ENCODE results near the gene MYBPC1. TPM values are rescaled to one million over a fixed set of nuclear protein-coding genes. Genes with fewer than 3 reads are reported as not detected.
"Not testable (repeated sequence)": the region's sequence is repeated elsewhere in the genome, so short reads cannot be mapped to it uniquely, and the experiment has no call there.

Gene MYBPC1
- polyA plus RNA-seq (ENCODE audit: insufficient read length in 4 of 4) = under 1 TPM in 3 of 4 donors, not detected in 1; 0.03 to 0.37 (median 0.15) TPM

- no peak for DNase-seq (ENCODE audit: low read depth in 4 of 4, low spot score in 3 of 4)
Observed at GRCh38 chr12:101594700-101595099, at the start of gene MYBPC1. TSS of gene MYBPC1 (plus strand) at chr12:101594971. CDS start at chr12:101595071, 100 bp downstream.

GRCh38 chr12:101551362-101552114 is 43.2 kb upstream of the MYBPC1 start:
- DNase-seq (ENCODE audit: low read depth in 4 of 4, low spot score in 3 of 4) = no peak

- no peak for DNase-seq (ENCODE audit: low read depth in 4 of 4, low spot score in 3 of 4)
Observed at GRCh38 chr12:101552277-101552676, 42.5 kb upstream of the MYBPC1 start.

GRCh38 chr12:101557094-101557493 is 37.7 kb upstream of the MYBPC1 start:
- DNase-seq (ENCODE audit: low read depth in 4 of 4, low spot score in 3 of 4) = no peak

GRCh38 chr12:101558726-101559125 is 36.0 kb upstream of the MYBPC1 start:
- not testable (repeated sequence) for DNase-seq (ENCODE audit: low read depth in 4 of 4, low spot score in 3 of 4)

GRCh38 chr12:101563212-101563611 is 31.6 kb upstream of the MYBPC1 start:
- DNase-seq (ENCODE audit: low read depth in 4 of 4, low spot score in 3 of 4) = no peak

GRCh38 chr12:101564912-101565311 is 29.9 kb upstream of the MYBPC1 start:
- DNase-seq (ENCODE audit: low read depth in 4 of 4, low spot score in 3 of 4) = no peak

GRCh38 chr12:101566318-101566717 is 28.5 kb upstream of the MYBPC1 start:
- no peak for DNase-seq (ENCODE audit: low read depth in 4 of 4, low spot score in 3 of 4)

- no peak for DNase-seq (ENCODE audit: low read depth in 4 of 4, low spot score in 3 of 4)
Observed at GRCh38 chr12:101567918-101568317, 26.9 kb upstream of the MYBPC1 start.

- peak in 3 of 4 donors; percentile 10 to 12 (median 11) for DNase-seq (ENCODE audit: low read depth in 4 of 4, low spot score in 3 of 4)
Observed at GRCh38 chr12:101570047-101570446, 24.7 kb upstream of the MYBPC1 start.

- DNase-seq (ENCODE audit: low read depth in 4 of 4, low spot score in 3 of 4) = no peak
Observed at GRCh38 chr12:101571105-101571504, 23.7 kb upstream of the MYBPC1 start.

- no peak for DNase-seq (ENCODE audit: low read depth in 4 of 4, low spot score in 3 of 4)
Observed at GRCh38 chr12:101573743-101574142, 21.0 kb upstream of the MYBPC1 start.

GRCh38 chr12:101578417-101578816 is 16.4 kb upstream of the MYBPC1 start:
- no peak for DNase-seq (ENCODE audit: low read depth in 4 of 4, low spot score in 3 of 4)

- DNase-seq (ENCODE audit: low read depth in 4 of 4, low spot score in 3 of 4) = no peak
Observed at GRCh38 chr12:101581190-101581589, 13.6 kb upstream of the MYBPC1 start.

- DNase-seq (ENCODE audit: low read depth in 4 of 4, low spot score in 3 of 4) = no peak
Observed at GRCh38 chr12:101582937-101583336, 11.8 kb upstream of the MYBPC1 start.

GRCh38 chr12:101590383-101590782 is 4.4 kb upstream of the MYBPC1 start:
- no peak for DNase-seq (ENCODE audit: low read depth in 4 of 4, low spot score in 3 of 4)

GRCh38 chr12:101591781-101592180 is 3.0 kb upstream of the MYBPC1 start:
- no peak for DNase-seq (ENCODE audit: low read depth in 4 of 4, low spot score in 3 of 4)

- DNase-seq (ENCODE audit: low read depth in 4 of 4, low spot score in 3 of 4) = no peak
Observed at GRCh38 chr12:101592448-101592847, 2.3 kb upstream of the MYBPC1 start.

GRCh38 chr12:101592921-101593320 is 1.9 kb upstream of the MYBPC1 start:
- no peak for DNase-seq (ENCODE audit: low read depth in 4 of 4, low spot score in 3 of 4)

GRCh38 chr12:101596172-101596571 is 1.4 kb downstream of the MYBPC1 start:
- DNase-seq (ENCODE audit: low read depth in 4 of 4, low spot score in 3 of 4) = no peak

- no peak for DNase-seq (ENCODE audit: low read depth in 4 of 4, low spot score in 3 of 4)
Observed at GRCh38 chr12:101597164-101597563, 2.4 kb downstream of the MYBPC1 start.

- DNase-seq (ENCODE audit: low read depth in 4 of 4, low spot score in 3 of 4) = no peak
Observed at GRCh38 chr12:101598483-101598882, 3.7 kb downstream of the MYBPC1 start.

- DNase-seq (ENCODE audit: low read depth in 4 of 4, low spot score in 3 of 4) = no peak
Observed at GRCh38 chr12:101599311-101599710, 4.5 kb downstream of the MYBPC1 start.
